Activated CD4-positive, alpha-beta memory T cell treated with anti-CD3 and anti-CD28 coated beads, Interleukin-2, amount 10 ng/mL, durations not matched to agents 7 days and 5 days (primary cell): Measurements from ENCODE around the gene GAS7. TPM values are rescaled to one million over a fixed set of nuclear protein-coding genes. Genes with fewer than 3 reads are reported as not detected.
"Not testable (repeated sequence)": the region's sequence is repeated elsewhere in the genome, so short reads cannot be mapped to it uniquely, and the experiment has no call there.

Experiments
- CTCF ChIA-PET: fragments of 350-600 bp; sonication (Branson Sonifier 250); formaldehyde crosslinking; loops from one replicate; lab custom pipeline; 2021; ENCODE audit warnings: antibody characterized with exemption, inconsistent platforms; lab: Charles Lee
- POLR2A ChIA-PET: fragments of 350-600 bp; sonication (Branson Sonifier 250); formaldehyde crosslinking; loops from one replicate; lab custom pipeline; 2021; ENCODE audit warnings: antibody characterized with exemption; lab: Charles Lee
- DNase-seq: peaks from one replicate; pipeline ENCODE4 v3.0.0-alpha.2; 2020
- H3K27ac Mint-ChIP-seq: one replicate; pipeline ENCODE4 v1.8.0; 2021; ENCODE audit warnings: mild to moderate bottlenecking, mixed read lengths
- H3K27me3 Mint-ChIP-seq: one replicate; pipeline ENCODE4 v1.8.0; 2021; ENCODE audit warnings: mixed read lengths
- H3K36me3 Mint-ChIP-seq: one replicate; pipeline ENCODE4 v1.8.0; 2021; ENCODE audit warnings: low read depth, mixed read lengths
- H3K4me1 Mint-ChIP-seq: one replicate; pipeline ENCODE4 v1.8.0; 2021; ENCODE audit warnings: mixed read lengths
- H3K4me3 Mint-ChIP-seq: one replicate; pipeline ENCODE4 v1.8.0; 2021; ENCODE audit warnings: mild to moderate bottlenecking, mixed read lengths
- H3K9me3 Mint-ChIP-seq: one replicate; pipeline ENCODE4 v1.8.0; 2021; ENCODE audit warnings: mixed read lengths
- total RNA-seq, 2 experiments: library from RNA; stranded (reverse); gene quantifications; one replicate each; pipeline ENCODE4 v1.2.3, GENCODE V29; 2021

The GAS7 gene
- total RNA-seq, 2 experiments from 2014 or later, result 0.23 to 0.35 TPM

DNA sequence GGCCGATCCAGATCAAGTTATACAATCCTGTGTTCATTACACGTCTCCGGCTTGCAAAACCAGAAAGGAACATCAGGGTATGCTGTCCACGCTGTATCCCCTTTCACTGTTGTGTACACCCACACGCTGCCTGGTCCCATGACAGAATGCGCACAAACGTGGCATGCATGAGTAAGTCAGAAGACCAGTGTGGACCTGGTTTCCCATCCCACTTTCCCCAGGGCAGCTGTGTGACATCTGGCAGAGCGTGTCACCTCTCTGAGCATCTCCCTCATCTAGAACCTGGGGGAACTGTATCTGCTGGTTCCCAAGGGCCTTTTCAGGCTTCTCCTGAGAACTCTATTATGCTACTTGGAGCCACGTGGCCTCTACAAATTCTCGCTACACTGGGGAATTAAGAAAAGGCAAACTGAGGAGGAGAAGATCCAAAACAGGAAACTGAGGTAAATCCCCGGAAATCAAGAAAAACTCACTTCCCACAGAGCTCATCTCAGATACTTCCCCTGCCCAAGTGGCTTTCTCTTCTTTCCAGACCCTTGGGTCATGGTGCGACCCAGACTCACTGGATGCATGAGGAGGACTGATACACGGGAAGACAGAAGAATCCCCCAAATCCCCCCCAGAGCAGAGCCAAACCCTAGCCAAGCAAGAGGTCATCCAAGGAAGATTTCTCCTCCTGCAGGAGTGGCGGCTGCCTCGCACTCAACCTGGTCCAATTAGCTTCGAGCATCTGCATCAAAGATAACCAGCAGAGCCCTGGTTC is 139.3 kb downstream of the GAS7 start:
- ChIA-PET CTCF (no interaction called here), POLR2A (no interaction called here)
- Mint-ChIP-seq H3K27me3 (no peaks in the 10 kb centered on the region), H3K9me3 (no peaks in the 10 kb centered on the region), H3K4me1 (no peaks in the 10 kb centered on the region), H3K36me3 (no peaks in the 10 kb centered on the region), H3K27ac (no peak overlapping the region), H3K4me3 (no peak overlapping the region)
- DNase-seq, result no peak

DNA sequence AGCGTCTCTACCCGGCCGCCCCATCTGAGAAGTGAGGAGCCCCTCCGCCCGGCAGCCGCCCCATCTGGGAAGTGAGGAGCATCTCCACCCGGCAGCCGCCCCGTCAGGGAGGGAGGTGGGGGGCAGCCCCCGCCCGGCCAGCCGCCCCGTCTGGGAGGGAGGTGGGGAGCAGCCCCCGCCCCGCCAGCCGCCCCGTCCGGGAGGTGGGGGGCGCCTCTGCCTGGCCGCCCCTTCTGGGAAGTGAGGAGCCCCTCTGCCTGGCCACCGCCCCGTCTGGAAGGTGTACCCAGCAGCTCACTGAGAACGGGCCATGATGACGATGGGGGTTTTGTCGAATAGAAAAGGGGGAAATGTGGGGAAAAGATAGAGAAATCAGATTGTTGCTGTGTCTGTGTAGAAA is 140.9 kb downstream of the GAS7 start:
- H3K27ac Mint-ChIP-seq, H3K4me3 Mint-ChIP-seq, H3K9me3 Mint-ChIP-seq, H3K4me1 Mint-ChIP-seq, H3K36me3 Mint-ChIP-seq, CTCF ChIA-PET, H3K27me3 Mint-ChIP-seq, DNase-seq, POLR2A ChIA-PET: not testable (repeated sequence)

DNA sequence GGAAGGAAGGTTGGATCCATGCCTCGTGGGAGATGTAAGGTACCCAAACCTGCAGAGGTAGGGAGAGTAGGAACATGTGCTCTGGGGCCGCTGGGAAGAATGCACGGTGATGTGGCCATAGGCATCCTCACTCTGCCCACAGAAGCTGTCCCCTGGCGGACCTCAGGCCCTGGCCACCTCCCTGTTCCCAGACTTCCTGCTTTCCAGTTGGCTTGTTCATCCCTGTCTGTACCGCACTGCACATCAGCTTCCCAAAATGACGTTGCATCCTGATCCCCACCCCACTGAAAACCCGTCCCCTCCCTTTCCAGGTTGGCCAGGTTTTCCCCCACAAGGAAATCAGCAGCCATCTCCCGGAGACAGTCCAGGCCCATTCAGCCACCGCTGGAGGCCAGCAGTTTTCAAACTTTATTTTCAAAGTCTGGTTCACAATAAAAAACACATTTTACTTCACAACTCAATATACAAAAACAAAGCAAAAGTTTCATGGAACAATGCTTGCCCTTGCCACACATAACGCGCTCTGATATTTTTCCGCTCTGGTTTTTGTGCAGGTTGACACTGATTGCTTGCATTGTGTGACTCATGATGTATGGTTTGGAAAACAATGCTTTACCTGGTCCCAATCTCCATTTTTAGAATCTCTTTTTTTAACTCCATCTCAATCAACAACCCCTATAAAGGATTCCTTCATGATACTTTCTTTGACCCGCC is 143.0 kb downstream of the GAS7 start:
- POLR2A ChIA-PET, result no interaction called here
- Mint-ChIP-seq H3K4me3 (no peak overlapping the region), H3K27me3 (no peaks in the 10 kb centered on the region), H3K4me1 (peaks cover 2% of the 10 kb centered on the region), H3K36me3 (no peaks in the 10 kb centered on the region), H3K27ac (no peak overlapping the region), H3K9me3 (no peaks in the 10 kb centered on the region)
- CTCF ChIA-PET, result no interaction called here
- no peak for DNase-seq

DNA sequence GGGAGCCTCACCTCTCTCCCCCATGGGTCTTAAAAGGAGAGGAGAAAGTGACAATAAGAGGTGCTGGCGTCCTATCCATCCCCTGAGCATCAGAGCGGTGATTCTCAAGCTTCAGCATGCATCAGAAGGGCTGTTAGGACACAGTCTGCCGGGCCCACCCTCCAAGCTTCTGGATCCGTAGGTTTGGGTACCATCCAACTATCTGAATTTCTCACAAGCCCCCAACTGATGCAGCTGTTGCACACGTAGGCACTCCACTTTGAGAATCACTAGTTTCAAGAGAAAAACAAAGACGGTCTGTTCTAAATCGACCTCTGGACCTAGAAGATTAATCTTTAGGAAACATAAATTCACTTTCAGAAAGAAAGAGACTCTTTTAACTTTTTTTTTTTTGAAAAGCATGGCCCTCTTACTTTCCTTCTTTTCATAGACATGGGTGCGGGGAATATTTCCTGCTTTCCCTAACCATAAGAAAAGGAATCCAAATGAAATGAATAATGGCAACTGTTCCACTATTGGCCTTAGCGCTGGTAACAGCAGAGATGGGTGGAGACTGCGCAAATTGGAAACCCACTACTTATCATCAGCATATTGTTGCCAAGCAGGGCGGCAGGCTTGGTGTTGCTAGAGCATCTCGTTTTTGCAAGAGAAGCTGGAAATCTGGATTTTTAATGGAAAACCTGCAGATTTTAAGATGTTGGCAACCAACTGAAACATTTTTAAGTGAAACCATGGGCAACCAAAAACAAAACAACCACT is 144.4 kb downstream of the GAS7 start:
- no peak for DNase-seq
- Mint-ChIP-seq H3K36me3 (no peaks in the 10 kb centered on the region), H3K9me3 (no peaks in the 10 kb centered on the region), H3K4me3 (no peak overlapping the region), H3K27ac (no peak overlapping the region), H3K27me3 (no peaks in the 10 kb centered on the region), H3K4me1 (peaks cover 2% of the 10 kb centered on the region)
- CTCF ChIA-PET, result no interaction called here
- POLR2A ChIA-PET, result no interaction called here

DNA sequence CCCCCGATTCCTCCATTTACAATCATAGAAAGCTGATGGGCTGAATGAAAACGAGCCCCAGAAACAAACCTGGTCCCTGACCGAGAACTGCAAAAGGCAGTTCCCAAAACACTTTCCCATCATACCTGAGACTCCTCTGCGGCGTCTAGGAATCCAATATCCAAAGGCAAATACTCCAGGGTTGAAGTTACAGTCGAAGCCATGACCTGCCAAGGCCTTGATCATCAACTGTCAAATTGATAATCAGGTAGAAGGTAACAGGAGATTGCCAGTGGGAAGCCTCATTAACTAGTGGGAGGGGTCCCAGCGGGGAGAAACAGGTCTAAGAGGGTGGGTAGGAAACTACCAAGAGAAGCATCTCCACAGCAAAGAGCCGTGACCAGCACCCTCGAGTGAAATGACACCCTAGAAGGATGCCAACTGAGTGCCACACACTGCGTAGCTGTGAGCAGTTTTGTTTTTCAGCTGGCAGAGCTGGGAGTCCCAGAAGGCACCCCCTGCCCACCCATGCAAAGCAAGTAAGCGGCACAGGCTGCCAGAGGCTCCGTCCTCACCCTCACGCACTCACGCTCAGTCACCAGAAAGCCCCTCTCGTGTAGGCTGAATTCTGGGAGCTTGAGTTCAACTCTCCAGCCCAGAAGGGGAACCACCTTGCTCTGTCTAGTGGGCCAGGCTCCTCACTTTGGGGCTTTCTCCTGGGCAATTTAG is 146.1 kb downstream of the GAS7 start:
- no peak overlapping the region for H3K4me3 Mint-ChIP-seq
- H3K36me3 Mint-ChIP-seq, result no peaks in the 10 kb centered on the region
- no peaks in the 10 kb centered on the region for H3K27me3 Mint-ChIP-seq
- ChIA-PET POLR2A (no interaction called here), CTCF (no interaction called here)
- DNase-seq, result no peak
- no peaks in the 10 kb centered on the region for H3K9me3 Mint-ChIP-seq
- H3K4me1 Mint-ChIP-seq, result peaks cover 2% of the 10 kb centered on the region
- H3K27ac Mint-ChIP-seq, result no peak overlapping the region

DNA sequence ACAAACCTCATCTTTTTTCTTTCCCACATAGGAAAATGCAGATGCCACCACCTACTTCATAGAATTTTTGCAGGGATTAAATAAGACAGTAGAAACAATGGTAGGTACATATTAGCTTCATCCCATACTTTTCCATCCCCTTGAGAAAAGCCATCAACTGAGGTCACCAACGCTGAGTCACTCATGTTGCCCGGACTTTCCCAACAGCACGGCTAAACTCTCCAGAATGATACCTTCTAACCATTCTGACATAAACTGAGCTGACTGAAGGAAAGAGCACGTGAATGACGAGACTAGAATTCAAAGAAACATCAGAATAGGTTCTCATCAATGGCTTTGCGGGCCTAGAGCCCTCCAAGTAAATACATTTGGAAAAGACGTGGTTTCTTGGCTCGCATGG is 147.3 kb downstream of the GAS7 start:
- no peaks in the 10 kb centered on the region for H3K27me3 Mint-ChIP-seq
- no peak overlapping the region for H3K4me3 Mint-ChIP-seq
- no peaks in the 10 kb centered on the region for H3K36me3 Mint-ChIP-seq
- POLR2A ChIA-PET, result no interaction called here
- peaks cover 2% of the 10 kb centered on the region for H3K4me1 Mint-ChIP-seq
- H3K27ac Mint-ChIP-seq, result no peak overlapping the region
- CTCF ChIA-PET, result no interaction called here
- no peak for DNase-seq
- no peaks in the 10 kb centered on the region for H3K9me3 Mint-ChIP-seq

DNA sequence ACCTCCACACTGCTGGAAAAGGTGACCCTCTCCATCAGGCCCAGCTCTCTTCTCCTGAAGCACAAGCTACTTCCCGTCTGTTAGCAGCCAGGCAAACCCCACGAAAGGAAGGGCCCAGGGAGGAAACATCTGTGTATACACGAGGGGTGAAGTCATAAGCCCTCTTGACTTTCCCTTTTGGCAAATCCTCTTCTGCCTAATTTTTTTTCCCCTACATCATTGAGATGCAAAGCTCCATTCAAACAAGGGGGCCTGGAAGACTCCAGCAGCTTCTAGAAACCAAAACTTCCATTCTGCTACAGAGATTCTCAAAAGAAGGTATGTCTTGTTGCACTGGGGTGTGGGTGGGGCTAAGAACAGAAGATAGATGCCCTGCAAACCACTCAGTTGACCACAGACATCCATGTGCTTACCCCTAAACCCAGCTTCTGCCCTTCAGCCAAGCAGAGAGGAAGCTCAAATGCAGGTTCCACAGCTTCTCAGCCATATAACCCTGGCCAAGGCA is 147.8 kb downstream of the GAS7 start:
- POLR2A ChIA-PET, result no interaction called here
- no peak for DNase-seq
- no peaks in the 10 kb centered on the region for H3K36me3 Mint-ChIP-seq
- H3K27ac Mint-ChIP-seq, result no peak overlapping the region
- H3K4me1 Mint-ChIP-seq, result peaks cover 2% of the 10 kb centered on the region
- no peaks in the 10 kb centered on the region for H3K9me3 Mint-ChIP-seq
- CTCF ChIA-PET, result no interaction called here
- no peaks in the 10 kb centered on the region for H3K27me3 Mint-ChIP-seq
- no peak overlapping the region for H3K4me3 Mint-ChIP-seq

DNA sequence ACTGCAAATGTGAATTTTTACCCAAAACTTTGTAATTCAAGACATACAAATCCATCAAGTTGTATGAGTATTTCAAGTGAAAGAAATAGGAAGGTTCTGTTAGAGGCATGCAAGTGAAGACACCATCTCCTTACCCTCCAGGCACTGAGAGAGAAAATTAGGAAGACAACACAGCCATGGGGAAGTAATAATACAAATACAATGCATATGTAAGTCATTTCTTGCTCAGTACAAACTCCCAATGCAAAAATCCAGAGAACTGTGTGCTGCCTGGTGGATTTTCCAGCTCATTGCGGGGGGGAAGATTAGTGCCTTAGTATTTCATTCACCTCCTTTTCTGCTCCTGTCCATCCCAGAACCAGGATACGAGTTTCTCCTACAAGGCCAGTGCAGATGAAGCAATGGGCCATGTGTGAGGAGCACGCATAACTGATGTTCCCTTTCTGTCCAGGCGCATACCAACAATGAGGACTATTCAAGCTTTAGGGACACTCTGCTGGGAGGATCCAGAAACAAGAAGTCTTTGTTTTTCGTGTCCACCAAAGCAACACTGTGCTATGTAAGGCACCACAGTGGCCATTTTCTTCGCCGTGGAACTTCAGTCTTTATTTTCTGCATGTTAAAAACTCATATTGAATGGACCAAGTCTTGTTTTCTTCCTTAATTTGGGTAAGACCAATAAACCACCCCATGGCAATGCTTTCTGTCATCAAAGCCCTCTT is 149.6 kb downstream of the GAS7 start:
- ChIA-PET CTCF (no interaction called here), POLR2A (no interaction called here)
- no peaks in the 10 kb centered on the region for H3K36me3 Mint-ChIP-seq
- DNase-seq, result no peak
- no peaks in the 10 kb centered on the region for H3K9me3 Mint-ChIP-seq
- no peak overlapping the region for H3K4me3 Mint-ChIP-seq
- H3K4me1 Mint-ChIP-seq, result peaks cover 2% of the 10 kb centered on the region
- H3K27me3 Mint-ChIP-seq, result no peaks in the 10 kb centered on the region
- H3K27ac Mint-ChIP-seq, result no peak overlapping the region

DNA sequence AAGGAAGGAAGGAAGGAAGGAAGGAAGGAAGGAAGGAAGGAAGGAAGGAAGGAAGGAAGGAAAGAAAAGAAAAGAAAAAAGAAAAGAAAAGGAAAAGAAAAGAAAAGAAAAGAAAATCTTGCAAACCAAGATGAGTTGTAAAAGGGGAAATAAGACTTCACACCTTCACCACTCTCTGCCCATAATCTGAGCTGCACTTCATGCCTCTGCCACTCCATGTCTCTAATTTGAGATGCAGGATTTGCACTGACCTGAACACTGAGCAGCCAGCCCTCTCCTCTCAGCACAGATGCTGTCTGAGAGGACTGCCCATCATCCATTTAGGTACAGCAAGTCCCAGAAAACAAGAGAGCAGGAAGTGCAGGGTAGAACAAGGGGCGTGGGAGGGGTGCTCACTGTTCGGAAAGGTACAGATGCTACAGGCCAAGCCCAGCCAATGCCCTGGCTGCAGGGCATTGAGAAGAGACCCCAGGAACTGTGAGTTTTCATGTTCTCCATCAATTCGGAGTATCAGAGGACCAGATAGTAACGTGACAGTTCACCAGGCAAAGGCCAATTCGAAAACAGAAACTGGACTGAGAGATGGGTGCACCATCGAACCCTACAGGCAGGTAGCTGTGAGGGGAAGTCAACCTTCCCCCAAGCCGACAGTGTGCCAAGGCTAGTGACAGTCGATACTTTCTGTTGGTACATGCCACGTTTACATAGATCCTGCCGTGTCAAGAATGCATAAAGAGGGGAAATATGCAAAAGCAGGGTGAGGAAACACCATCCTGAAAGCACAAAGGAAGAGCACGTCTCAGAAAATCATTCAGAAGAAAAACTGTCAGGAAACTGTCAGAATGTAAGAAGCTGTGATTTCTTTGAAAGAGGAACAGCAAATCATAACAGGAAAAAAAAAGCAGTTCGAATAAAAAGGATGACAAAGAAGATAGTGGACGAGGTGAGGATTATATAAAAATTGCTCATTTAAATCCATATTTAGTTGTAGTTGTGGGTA is 151.3 kb downstream of the GAS7 start:
- DNase-seq, result no peak
- CTCF ChIA-PET, result no interaction called here
- Mint-ChIP-seq H3K4me1 (peaks cover 2% of the 10 kb centered on the region), H3K9me3 (no peaks in the 10 kb centered on the region), H3K4me3 (no peak overlapping the region), H3K27ac (no peak overlapping the region), H3K27me3 (no peaks in the 10 kb centered on the region), H3K36me3 (no peaks in the 10 kb centered on the region)
- POLR2A ChIA-PET, result no interaction called here

DNA sequence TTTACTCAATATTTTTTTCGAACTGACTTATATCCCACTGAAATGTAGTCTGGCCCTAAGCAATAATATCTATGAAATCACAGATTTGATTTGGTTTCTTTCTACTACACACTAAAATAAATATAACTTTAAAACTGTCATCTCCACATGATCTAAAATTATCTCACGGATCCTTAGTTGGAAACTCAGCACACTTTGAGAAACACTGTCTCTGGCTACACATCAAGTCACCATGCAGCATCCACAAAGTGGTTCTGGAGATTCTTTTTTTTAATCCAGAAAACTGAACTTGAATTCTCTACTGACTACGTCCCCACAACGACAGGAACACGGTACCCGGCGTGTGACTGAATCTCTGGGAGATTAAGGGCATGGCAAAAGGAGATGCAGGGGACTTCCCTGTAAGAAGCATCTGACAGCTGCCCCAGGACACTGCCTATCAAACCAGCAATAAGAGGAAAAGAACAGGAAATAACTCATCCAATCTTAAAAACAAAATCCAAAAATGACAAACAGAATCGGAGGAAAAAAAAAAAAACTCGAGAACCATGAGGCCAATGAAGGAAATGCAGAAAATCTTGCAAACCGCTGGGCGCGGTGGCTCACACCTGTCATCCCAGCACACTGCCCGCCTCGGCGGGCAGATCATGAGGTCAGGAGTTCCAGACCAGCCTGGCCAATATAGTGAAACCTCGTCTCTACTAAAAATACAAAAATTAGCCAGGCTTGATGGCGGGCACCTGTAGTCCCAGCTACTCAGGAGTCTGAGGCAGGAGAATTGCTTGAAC is 152.3 kb downstream of the GAS7 start:
- POLR2A ChIA-PET, result no interaction called here

More for the DNA sequence above, 152.3 kb downstream of the GAS7 start:
- H3K9me3 Mint-ChIP-seq, result no peaks in the 10 kb centered on the region
- no peak overlapping the region for H3K27ac Mint-ChIP-seq
- no peak overlapping the region for H3K4me3 Mint-ChIP-seq
- DNase-seq, result no peak
- H3K27me3 Mint-ChIP-seq, result no peaks in the 10 kb centered on the region
- peaks cover 2% of the 10 kb centered on the region for H3K4me1 Mint-ChIP-seq
- H3K36me3 Mint-ChIP-seq, result no peaks in the 10 kb centered on the region
- CTCF ChIA-PET, result interaction anchor here (0.7 kb wide), 1 partner anchor 42 kb away, joined by 6 read pairs; no protein-coding TSS in a partner anchor
